Left renal pelvis (tissue), 4 donors: ENCODE results near the gene IFT25. TPM values are rescaled to one million over a fixed set of nuclear protein-coding genes. Genes with fewer than 3 reads are reported as not detected.
"Not testable (repeated sequence)": the region's sequence is repeated elsewhere in the genome, so short reads cannot be mapped to it uniquely, and the experiment has no call there.

ENCODE experiments used
- DNase-seq, 4 donors: peaks; one replicate each; pipeline ENCODE4 v3.0.0-alpha.2; 2013; ENCODE audit warnings: low read depth in 4 of 4, low spot score in 3 of 4
- polyA plus RNA-seq, 4 donors: library from polyadenylated mRNA; unstranded; fragments of 120-200 nt; gene quantifications; one replicate each; pipeline ENCODE4 v1.2.1, GENCODE V29; 2013; ENCODE audit not compliant: insufficient read length in 4 of 4

Gene IFT25
- polyA plus RNA-seq, 4 donors = 40.4 to 59.8 (median 50.3) TPM

- DNase-seq = no peak
Observed at GRCh38 chr1:53890522-53890941, 55.0 kb downstream of the IFT25 start.

- peak; percentile 61 to 75 (median 70) for DNase-seq
Observed at GRCh38 chr1:53889304-53890298, 55.9 kb downstream of the IFT25 start, which contains the start of gene YIPF1. TSS of gene YIPF1 (minus strand) at chr1:53889797. CDS start at chr1:53888937, 860 bp downstream.

GRCh38 chr1:53888681-53889080 lies 56.8 kb downstream of the IFT25 start:
- no peak for DNase-seq

GRCh38 chr1:53883600-53883999 lies 61.9 kb downstream of the IFT25 start:
- DNase-seq = not testable (repeated sequence)

GRCh38 chr1:53881853-53882252 lies 63.6 kb downstream of the IFT25 start:
- DNase-seq = not testable (repeated sequence)

- DNase-seq = no peak
Observed at GRCh38 chr1:53878492-53879105, 66.9 kb downstream of the IFT25 start.

GRCh38 chr1:53875150-53875549 lies 70.3 kb downstream of the IFT25 start:
- DNase-seq = not testable (repeated sequence)

- DNase-seq = no peak
Observed at GRCh38 chr1:53871773-53872484, 73.6 kb downstream of the IFT25 start.

Other genes starting within 250 kb of the IFT25 start
- 1 to 10 TPM in 3 of 4 donors, under 1 TPM in 1; 0.29 to 3.1 (median 2.3) TPM for gene GLIS1, start 206.5 kb downstream of the IFT25 start, polyA plus RNA-seq
- gene NDC1, start 107.4 kb downstream of the IFT25 start, polyA plus RNA-seq = 10 to 100 TPM; 24.3 to 35.0 (median 29.7) TPM
- gene YIPF1, start 55.9 kb downstream of the IFT25 start, polyA plus RNA-seq = 10 to 100 TPM; 18.1 to 37.3 (median 35.2) TPM
- 1 to 10 TPM in 3 of 4 donors, under 1 TPM in 1; 0.50 to 9.7 (median 4.6) TPM for gene DIO1, start 51.5 kb downstream of the IFT25 start, polyA plus RNA-seq
- 10 to 100 TPM; 34.9 to 45.8 (median 43.5) TPM for gene LRRC42, start 651 bp upstream of the IFT25 start, polyA plus RNA-seq
- under 1 TPM in 2 of 4 donors, not detected in 2; 0.09 to 0.10 TPM for gene LDLRAD1, start 72.5 kb upstream of the IFT25 start, polyA plus RNA-seq
- gene TMEM59, start 107.5 kb upstream of the IFT25 start, polyA plus RNA-seq = 100 to 1,000 TPM; 290 to 379 (median 340) TPM
- 10 to 100 TPM in 1 of 4 donors, 1 to 10 TPM in 3; 8.6 to 10.3 (median 9.1) TPM for gene TCEANC2, start 107.9 kb upstream of the IFT25 start, polyA plus RNA-seq
- gene CDCP2, start 207.3 kb upstream of the IFT25 start, polyA plus RNA-seq = under 1 TPM in 1 of 4 donors, not detected in 3; 0.06 TPM